SKM-1 (cell line): ENCODE measurements around the gene ANTXR2.
"Not testable (repeated sequence)": the region's sequence is repeated elsewhere in the genome, so short reads cannot be mapped to it uniquely, and the experiment has no call there.

Experiments used
- DNase-seq: peaks from one replicate; lab custom pipeline; 2025; ENCODE audit not compliant: unreplicated experiment; lab: John Stamatoyannopoulos, UW

The ANTXR2 gene

GRCh38 chr4:79920163-79920853, 152.7 kb downstream of the ANTXR2 start:
- DNase-seq = no peak

- no peak for DNase-seq
Measured at GRCh38 chr4:79918292-79918691, 154.7 kb downstream of the ANTXR2 start.

GRCh38 chr4:79917246-79917645, 155.8 kb downstream of the ANTXR2 start:
- DNase-seq = peak; percentile 14

- DNase-seq = no peak
Measured at GRCh38 chr4:79915246-79915645, 157.8 kb downstream of the ANTXR2 start.

GRCh38 chr4:79913581-79913980, 159.4 kb downstream of the ANTXR2 start:
- DNase-seq = no peak

- peak; percentile 29 for DNase-seq
Measured at GRCh38 chr4:79907001-79907400, 166.0 kb downstream of the ANTXR2 start.

- no peak for DNase-seq
Measured at GRCh38 chr4:79906303-79906702, 166.7 kb downstream of the ANTXR2 start.

- no peak for DNase-seq
Measured at GRCh38 chr4:79905212-79905611, 167.8 kb downstream of the ANTXR2 start.

GRCh38 chr4:79904331-79904730, 168.7 kb downstream of the ANTXR2 start:
- no peak for DNase-seq

- no peak for DNase-seq
Measured at GRCh38 chr4:79900182-79900581, 172.8 kb downstream of the ANTXR2 start.

- DNase-seq = no peak
Measured at GRCh38 chr4:79899481-79899880, 173.5 kb downstream of the ANTXR2 start.

GRCh38 chr4:79898055-79898454, 175.0 kb downstream of the ANTXR2 start:
- no peak for DNase-seq

GRCh38 chr4:79897174-79897573, 175.9 kb downstream of the ANTXR2 start:
- DNase-seq = no peak

GRCh38 chr4:79893456-79893855, 179.6 kb downstream of the ANTXR2 start:
- no peak for DNase-seq

GRCh38 chr4:79889026-79889425, 184.0 kb downstream of the ANTXR2 start:
- not testable (repeated sequence) for DNase-seq

- DNase-seq = no peak
Measured at GRCh38 chr4:79886557-79886956, 186.5 kb downstream of the ANTXR2 start.

- DNase-seq = no peak
Measured at GRCh38 chr4:79886021-79886420, 187.0 kb downstream of the ANTXR2 start.

- no peak for DNase-seq
Measured at GRCh38 chr4:79883290-79883689, 189.7 kb downstream of the ANTXR2 start.

- no peak for DNase-seq
Measured at GRCh38 chr4:79882806-79883205, 190.2 kb downstream of the ANTXR2 start.

GRCh38 chr4:79881407-79881806, 191.6 kb downstream of the ANTXR2 start:
- no peak for DNase-seq

- no peak for DNase-seq
Measured at GRCh38 chr4:79877511-79877910, 195.5 kb downstream of the ANTXR2 start.

GRCh38 chr4:79875344-79875899, 197.6 kb downstream of the ANTXR2 start:
- DNase-seq = no peak

- DNase-seq = no peak
Measured at GRCh38 chr4:79874197-79874596, 198.8 kb downstream of the ANTXR2 start.
